Diencephalon (tissue), 1 donor: ENCODE results near the gene PDSS1. TPM values are rescaled to one million over a fixed set of nuclear protein-coding genes. Genes with fewer than 3 reads are reported as not detected.

Source experiments
- small RNA-seq: library from RNA; depleted of rRNA; stranded (forward); fragments of <200 nt; gene quantifications from one replicate; pipeline ENCODE3, GENCODE V24; 2014
- total RNA-seq: library from RNA; depleted of rRNA; stranded (reverse); fragments of >200 nt; gene quantifications from one replicate; pipeline ENCODE4 v1.2.3, GENCODE V29; 2014

The PDSS1 gene, protein sequence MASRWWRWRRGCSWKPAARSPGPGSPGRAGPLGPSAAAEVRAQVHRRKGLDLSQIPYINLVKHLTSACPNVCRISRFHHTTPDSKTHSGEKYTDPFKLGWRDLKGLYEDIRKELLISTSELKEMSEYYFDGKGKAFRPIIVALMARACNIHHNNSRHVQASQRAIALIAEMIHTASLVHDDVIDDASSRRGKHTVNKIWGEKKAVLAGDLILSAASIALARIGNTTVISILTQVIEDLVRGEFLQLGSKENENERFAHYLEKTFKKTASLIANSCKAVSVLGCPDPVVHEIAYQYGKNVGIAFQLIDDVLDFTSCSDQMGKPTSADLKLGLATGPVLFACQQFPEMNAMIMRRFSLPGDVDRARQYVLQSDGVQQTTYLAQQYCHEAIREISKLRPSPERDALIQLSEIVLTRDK
- total RNA-seq, result 24.2 TPM

DNA sequence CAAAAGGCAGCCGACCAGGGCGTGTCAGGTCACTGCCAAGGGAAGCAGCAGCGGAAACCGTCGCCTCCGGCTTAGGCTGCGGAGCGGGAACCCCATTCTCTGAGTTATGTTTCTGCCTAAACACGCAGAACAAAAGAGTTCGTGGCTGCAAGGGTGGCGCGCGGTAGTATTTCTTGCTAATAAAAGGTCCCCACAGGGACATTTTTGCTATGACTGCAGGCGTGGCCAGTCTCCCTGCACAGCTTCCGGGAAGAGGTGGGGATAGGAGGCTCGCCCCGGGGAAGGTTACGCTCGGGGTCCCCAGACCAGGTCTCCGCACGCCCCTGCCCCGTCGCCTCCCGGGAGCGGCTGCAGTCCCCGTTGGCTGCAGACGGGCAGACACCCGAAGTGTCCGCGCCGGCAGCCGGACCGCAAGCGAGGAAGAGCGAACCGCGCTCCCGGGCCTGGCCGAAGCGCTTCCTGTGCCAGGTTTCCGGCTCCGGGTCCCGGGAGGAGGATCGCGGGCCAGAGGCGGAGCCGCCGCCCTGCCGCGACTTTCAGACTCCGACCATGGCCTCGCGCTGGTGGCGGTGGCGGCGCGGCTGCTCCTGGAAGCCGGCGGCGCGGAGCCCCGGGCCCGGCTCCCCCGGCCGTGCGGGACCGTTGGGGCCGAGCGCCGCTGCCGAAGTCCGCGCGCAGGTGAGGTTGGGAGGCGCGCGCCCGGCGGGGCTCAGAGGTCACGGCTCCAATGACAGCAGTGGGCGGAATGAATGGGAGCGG, at the start of gene PDSS1:
TSS of gene PDSS1 (plus strand) at position 539 of the 759 bp plus-strand sequence. CDS start at position 550, 11 bp downstream.

Small RNAs within 50 kb of the gene (small RNA-seq; reads per million reads assigned to genes)
- gene RF00191 (not detected), gene RNU6-946P (not detected)

Other genes with a start within 250 kb of the PDSS1 start
- 85.6 TPM for gene ABI1, start 163.3 kb downstream of the PDSS1 start, total RNA-seq